GM18508 (cell line): Measurements from ENCODE around the gene REEP1.
"Not testable (repeated sequence)": the region's sequence is repeated elsewhere in the genome, so short reads cannot be mapped to it uniquely, and the experiment has no call there.

Source experiments
- ATAC-seq: cut with Tn5 transposase; IDR thresholded peaks from one replicate; pipeline ENCODE4 v1.9.1; 2021; ENCODE audit warnings: moderate number of reproducible peaks; ENCODE audit not compliant: insufficient read depth, unreplicated experiment

REEP1 gene

GRCh38 chr2:86228574-86228973 lies 108.9 kb downstream of the REEP1 start:
- ATAC-seq = not testable (repeated sequence)

- no peak for ATAC-seq
Measured at GRCh38 chr2:86227685-86228084, 109.7 kb downstream of the REEP1 start.

- no peak for ATAC-seq
Measured at GRCh38 chr2:86226636-86227520, 110.5 kb downstream of the REEP1 start.

- ATAC-seq = no peak
Measured at GRCh38 chr2:86226070-86226469, 111.4 kb downstream of the REEP1 start.

- ATAC-seq = no peak
Measured at GRCh38 chr2:86225581-86225980, 111.8 kb downstream of the REEP1 start.

GRCh38 chr2:86224645-86225355 lies 112.6 kb downstream of the REEP1 start:
- no peak for ATAC-seq

GRCh38 chr2:86223927-86224560 lies 113.4 kb downstream of the REEP1 start:
- ATAC-seq = no peak

- no peak for ATAC-seq
Measured at GRCh38 chr2:86223140-86223926, 114.1 kb downstream of the REEP1 start.

- ATAC-seq = no peak
Measured at GRCh38 chr2:86221066-86221684, 116.3 kb downstream of the REEP1 start.

GRCh38 chr2:86219896-86220295 lies 117.5 kb downstream of the REEP1 start:
- ATAC-seq = no peak

- ATAC-seq = no peak
Measured at GRCh38 chr2:86218124-86218523, 119.3 kb downstream of the REEP1 start.

GRCh38 chr2:86216575-86217555 lies 120.6 kb downstream of the REEP1 start:
- ATAC-seq = no peak

- ATAC-seq = no peak
Measured at GRCh38 chr2:86214503-86214832, 123.0 kb downstream of the REEP1 start.

- no peak for ATAC-seq
Measured at GRCh38 chr2:86213699-86214502, 123.5 kb downstream of the REEP1 start.

GRCh38 chr2:86213056-86213455 lies 124.4 kb downstream of the REEP1 start:
- ATAC-seq = no peak

- no peak for ATAC-seq
Measured at GRCh38 chr2:86211796-86212188, 125.6 kb downstream of the REEP1 start.

GRCh38 chr2:86211033-86211795 lies 126.2 kb downstream of the REEP1 start:
- ATAC-seq = no peak
